Activated naive CD4-positive, alpha-beta T cell treated with anti-CD3 and anti-CD28 coated beads for 36 hours (primary cell): ENCODE measurements around the gene MMP13. TPM values are rescaled to one million over a fixed set of nuclear protein-coding genes. Genes with fewer than 3 reads are reported as not detected.
"Not testable (repeated sequence)": the region's sequence is repeated elsewhere in the genome, so short reads cannot be mapped to it uniquely, and the experiment has no call there.

Experiments
- CTCF ChIA-PET: fragments of 350-600 bp; sonication (Branson Sonifier 250); formaldehyde crosslinking; loops from one replicate; lab custom pipeline; 2021; ENCODE audit warnings: antibody characterized with exemption; lab: Charles Lee
- DNase-seq: peaks from one replicate; pipeline ENCODE4 v3.0.0-alpha.2; 2020
- H3K27ac Mint-ChIP-seq: one replicate; pipeline ENCODE4 v1.8.0; 2021; ENCODE audit warnings: mild to moderate bottlenecking, mixed read lengths
- H3K27me3 Mint-ChIP-seq: one replicate; pipeline ENCODE4 v1.8.0; 2021; ENCODE audit warnings: low read depth, mixed read lengths
- H3K36me3 Mint-ChIP-seq: one replicate; pipeline ENCODE4 v1.8.0; 2021; ENCODE audit warnings: low read depth, mixed read lengths
- H3K4me1 Mint-ChIP-seq: one replicate; pipeline ENCODE4 v1.8.0; 2021; ENCODE audit warnings: low read depth, mixed read lengths
- H3K4me3 Mint-ChIP-seq: one replicate; pipeline ENCODE4 v1.8.0; 2021; ENCODE audit warnings: mild to moderate bottlenecking, moderate library complexity, mixed read lengths
- H3K9me3 Mint-ChIP-seq: one replicate; pipeline ENCODE4 v1.8.0; 2021; ENCODE audit warnings: mixed read lengths
- intact Hi-C: fragments of 100-400 bp; cut with micrococcal nuclease; formaldehyde crosslinking; loops from one replicate; pipeline ENCODE4 v1.15.1; 2023
- total RNA-seq, 2 experiments: library from RNA; stranded (reverse); gene quantifications; one replicate each; pipeline ENCODE4 v1.2.3, GENCODE V29; 2021

MMP13 gene
- total RNA-seq, 2 experiments from 2014 or later: not detected

DNA sequence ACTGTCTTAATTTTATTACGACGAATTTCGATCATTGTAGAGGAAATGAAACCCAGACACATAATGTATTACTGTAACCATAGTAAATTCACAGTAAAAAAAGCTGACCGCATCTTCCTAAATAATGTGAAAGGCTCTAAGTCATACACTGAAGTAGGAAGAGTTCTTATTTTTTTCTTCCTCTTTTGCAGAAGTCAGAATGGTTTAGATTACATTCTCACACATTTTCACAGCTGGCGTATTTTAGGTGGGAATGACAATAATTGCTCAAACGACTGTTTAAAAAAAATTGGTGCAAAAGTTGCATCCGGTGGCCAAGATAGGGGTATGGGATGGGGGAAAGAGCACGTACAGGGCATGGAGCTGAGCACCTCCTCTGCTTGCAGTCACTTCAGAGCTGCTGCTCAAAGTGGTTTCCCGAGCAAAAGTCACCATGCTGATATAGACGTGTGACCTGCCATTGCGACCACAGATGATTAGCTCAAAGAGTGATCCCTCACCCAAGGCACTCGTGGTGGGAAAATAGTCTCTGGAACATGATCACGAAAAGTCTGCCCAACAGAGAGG, 35.3 kb downstream of the MMP13 start:
- Mint-ChIP-seq H3K27ac (no peak overlapping the region), H3K27me3 (peaks cover 22% of the 10 kb centered on the region), H3K4me1 (peaks cover 5% of the 10 kb centered on the region), H3K36me3 (no peaks in the 10 kb centered on the region), H3K9me3 (no peaks in the 10 kb centered on the region), H3K4me3 (no peak overlapping the region)
- CTCF ChIA-PET: interaction anchor here (0.9 to 3.3 kb wide), 2 partner anchors 9 to 20 kb away, joined by 3 to 16 read pairs; no protein-coding TSS in a partner anchor
- no peak for DNase-seq
- intact Hi-C loops: no loop called here

DNA sequence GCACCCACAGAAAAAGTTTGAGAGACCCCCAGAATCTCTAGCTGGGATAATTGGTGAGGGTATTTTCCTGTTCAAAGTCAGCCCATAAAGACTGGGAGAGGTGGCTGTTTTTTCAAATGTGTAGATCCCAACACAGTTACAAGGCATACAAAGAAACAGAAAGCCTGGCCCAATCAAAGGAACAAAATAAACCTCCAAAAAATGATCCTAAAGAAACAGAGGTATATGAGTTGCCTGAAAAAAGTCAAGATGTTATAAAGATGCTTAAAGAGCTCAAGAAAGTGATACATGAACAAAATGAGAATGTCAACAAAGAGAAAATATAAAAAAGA, 40.5 kb downstream of the MMP13 start:
- H3K9me3 Mint-ChIP-seq: no peaks in the 10 kb centered on the region
- no peak for DNase-seq
- peaks cover under 1% of the 10 kb centered on the region for H3K4me1 Mint-ChIP-seq
- CTCF ChIA-PET: interaction anchor here (0.7 to 2.0 kb wide), 7 partner anchors 12 to 142 kb away, joined by 3 to 12 read pairs (median 3); no protein-coding TSS in a partner anchor
- intact Hi-C loops: loop anchor here (2.0 to 10.0 kb wide), 2 partner anchors 270 to 686 kb away; no protein-coding TSS in a partner anchor
- H3K36me3 Mint-ChIP-seq: no peaks in the 10 kb centered on the region
- peaks cover 11% of the 10 kb centered on the region for H3K27me3 Mint-ChIP-seq
- H3K4me3 Mint-ChIP-seq: no peak overlapping the region
- H3K27ac Mint-ChIP-seq: no peak overlapping the region

DNA sequence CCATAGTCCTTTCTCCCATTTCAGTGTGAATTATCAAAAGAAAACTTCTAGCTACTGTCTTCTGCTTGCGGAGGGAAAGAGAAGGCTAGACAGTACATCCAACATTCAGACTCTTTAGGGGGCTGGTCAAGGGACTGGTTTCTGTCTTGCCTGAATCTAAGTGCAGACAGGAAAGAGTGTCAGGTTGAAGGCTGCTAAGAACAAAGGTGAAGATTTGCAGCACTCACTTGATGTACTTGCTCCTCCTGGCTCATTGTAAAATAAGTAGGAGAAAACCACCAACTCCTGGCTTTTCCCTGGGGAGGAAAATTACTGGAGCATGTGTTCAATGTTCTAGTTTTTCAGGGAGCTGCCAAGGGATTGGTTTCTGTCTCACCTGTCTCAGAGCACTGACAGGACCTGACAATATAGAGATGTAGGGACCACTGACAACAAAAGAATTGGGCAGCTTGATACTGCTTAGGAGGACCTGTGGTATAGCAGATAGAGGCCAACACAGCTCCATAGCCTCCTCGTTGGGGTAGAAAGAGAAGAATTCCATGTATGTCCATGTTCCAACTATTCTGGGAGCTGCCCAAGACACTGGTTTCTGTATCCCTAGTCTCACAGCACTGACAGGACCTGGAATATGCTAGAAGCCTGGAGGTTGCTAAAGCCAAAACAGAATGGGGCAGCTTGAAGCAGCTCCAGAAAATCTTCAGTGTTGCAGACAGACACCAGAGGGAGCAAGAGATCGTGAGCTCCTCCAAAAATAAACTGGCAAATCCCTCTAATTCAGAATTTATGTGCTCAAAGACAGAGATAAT, 41.1 kb downstream of the MMP13 start:
- no peaks in the 10 kb centered on the region for H3K9me3 Mint-ChIP-seq
- intact Hi-C loops: loop anchor here (1.0 to 10.0 kb wide), 4 partner anchors 27 to 686 kb away; no protein-coding TSS in a partner anchor
- H3K27ac Mint-ChIP-seq: no peak overlapping the region
- CTCF ChIA-PET: interaction anchor here (0.7 to 2.0 kb wide), 8 partner anchors 11 to 143 kb away, joined by 3 to 12 read pairs (median 3); no protein-coding TSS in a partner anchor
- DNase-seq: peak; percentile 30
- no peak overlapping the region for H3K4me3 Mint-ChIP-seq
- no peaks in the 10 kb centered on the region for H3K36me3 Mint-ChIP-seq
- H3K27me3 Mint-ChIP-seq: peaks cover 11% of the 10 kb centered on the region
- no peaks in the 10 kb centered on the region for H3K4me1 Mint-ChIP-seq

DNA sequence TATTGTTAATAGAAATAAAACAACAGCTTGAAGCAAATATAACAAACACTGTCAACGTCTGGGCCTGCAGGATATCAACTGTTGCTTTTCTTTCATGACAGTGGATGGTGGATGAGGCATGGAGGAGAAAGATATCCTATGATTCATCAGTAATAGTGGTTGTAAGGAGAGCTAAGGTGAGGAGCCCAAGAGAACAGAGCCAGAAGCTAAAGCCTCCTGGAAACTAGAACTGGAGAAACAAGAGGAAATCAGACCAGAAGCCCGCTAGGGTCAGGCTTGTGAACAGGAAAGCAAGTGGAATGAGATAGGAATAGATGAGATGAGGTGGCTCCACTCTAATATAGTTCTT, 43.1 kb downstream of the MMP13 start:
- H3K4me1 Mint-ChIP-seq: no peaks in the 10 kb centered on the region
- no peak overlapping the region for H3K4me3 Mint-ChIP-seq
- no peaks in the 10 kb centered on the region for H3K9me3 Mint-ChIP-seq
- DNase-seq: no peak
- H3K27me3 Mint-ChIP-seq: no peaks in the 10 kb centered on the region
- no peak overlapping the region for H3K27ac Mint-ChIP-seq
- H3K36me3 Mint-ChIP-seq: no peaks in the 10 kb centered on the region
- CTCF ChIA-PET: interaction anchor here (0.6 to 1.2 kb wide), 2 partner anchors 28 to 1252 kb away, joined by 5 read pairs; no protein-coding TSS in a partner anchor
- intact Hi-C loops: loop anchor here (10.0 kb wide), 1 partner anchor 272 kb away; no protein-coding TSS in a partner anchor

DNA sequence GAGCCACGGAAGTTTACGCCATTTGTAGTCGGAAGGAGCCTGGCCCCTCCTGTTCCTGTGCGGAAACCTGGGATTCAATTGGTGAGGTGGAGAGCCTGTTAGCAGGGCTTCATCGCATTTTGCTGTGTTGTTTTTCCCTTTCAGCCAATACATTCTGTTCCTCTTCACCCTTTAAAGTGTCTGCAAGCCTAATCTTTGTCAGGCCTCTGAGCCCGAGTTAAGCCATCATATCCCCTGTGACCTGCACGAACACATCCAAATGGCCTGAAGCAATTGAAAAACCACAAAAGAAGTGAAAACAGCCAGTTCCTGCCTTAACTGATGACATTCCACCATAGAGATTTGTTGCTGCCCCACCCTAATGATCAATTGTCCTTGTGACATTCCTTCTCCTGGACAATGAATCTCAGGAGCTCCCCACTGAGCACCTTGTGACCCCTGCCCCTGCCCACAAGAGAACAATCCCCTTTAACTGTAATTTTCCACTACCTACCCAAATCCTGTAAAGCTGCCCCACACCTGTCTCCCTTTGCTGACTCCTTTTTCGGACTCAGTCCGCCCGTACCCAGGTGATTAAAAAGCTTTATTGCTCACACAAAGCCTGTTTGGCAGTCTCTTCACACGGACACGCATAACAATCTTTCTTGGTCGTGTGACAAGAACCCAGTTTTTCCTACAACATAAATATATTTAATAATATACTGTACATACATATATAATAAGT, 43.6 kb downstream of the MMP13 start:
- no peaks in the 10 kb centered on the region for H3K4me1 Mint-ChIP-seq
- H3K36me3 Mint-ChIP-seq: no peaks in the 10 kb centered on the region
- H3K4me3 Mint-ChIP-seq: no peak overlapping the region
- CTCF ChIA-PET: interaction anchor here (0.6 to 1.6 kb wide), 3 partner anchors 8 to 1252 kb away, joined by 3 to 5 read pairs (median 5); no protein-coding TSS in a partner anchor
- no peaks in the 10 kb centered on the region for H3K27me3 Mint-ChIP-seq
- intact Hi-C loops: loop anchor here (10.0 kb wide), 1 partner anchor 273 kb away; no protein-coding TSS in a partner anchor
- H3K9me3 Mint-ChIP-seq: no peaks in the 10 kb centered on the region
- H3K27ac Mint-ChIP-seq: no peak overlapping the region
- DNase-seq: no peak

DNA sequence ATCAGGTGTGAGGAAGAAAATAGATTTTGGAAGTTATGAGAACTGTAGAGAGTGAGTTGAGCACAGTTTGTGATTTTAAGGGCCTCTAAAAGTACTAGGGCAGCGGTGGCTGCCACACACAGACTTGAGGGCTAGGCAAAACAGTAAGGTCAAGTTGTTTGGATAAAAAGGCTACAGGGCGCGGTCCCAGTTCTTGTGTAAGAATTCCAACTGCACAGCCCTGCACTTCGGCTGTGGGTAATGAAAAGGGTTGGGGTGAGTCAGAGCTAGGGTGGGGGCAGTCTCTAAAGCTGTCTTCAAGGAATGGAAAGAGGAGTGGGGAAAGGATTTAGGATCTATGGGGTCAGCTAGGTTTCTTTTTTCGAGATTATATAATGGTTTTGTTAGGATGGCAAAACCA, 49.7 kb downstream of the MMP13 start:
- H3K9me3 Mint-ChIP-seq, intact Hi-C loops, H3K4me1 Mint-ChIP-seq, H3K36me3 Mint-ChIP-seq, CTCF ChIA-PET, H3K27me3 Mint-ChIP-seq, H3K27ac Mint-ChIP-seq, DNase-seq, H3K4me3 Mint-ChIP-seq: not testable (repeated sequence)

DNA sequence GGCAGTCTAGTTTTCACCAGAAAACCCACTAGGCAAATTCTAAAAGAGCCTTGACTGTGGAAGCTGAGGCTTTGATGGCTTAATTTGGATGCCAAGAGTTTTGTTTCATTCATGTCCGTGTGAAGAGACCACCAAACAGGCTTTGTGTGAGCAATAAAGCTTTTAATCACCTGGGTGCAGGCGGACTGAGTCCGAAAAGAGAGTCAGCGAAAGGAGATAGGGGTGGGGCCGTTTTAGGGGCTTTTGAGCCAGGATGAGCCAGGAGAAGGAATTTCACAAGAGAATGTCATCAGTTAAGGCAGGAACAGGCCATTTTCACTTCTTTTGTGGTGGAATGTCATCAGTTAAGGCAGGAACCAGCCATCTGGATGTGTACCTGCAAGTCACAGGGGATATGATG, 51.6 kb downstream of the MMP13 start:
- DNase-seq, H3K27me3 Mint-ChIP-seq, H3K4me3 Mint-ChIP-seq, intact Hi-C loops, H3K36me3 Mint-ChIP-seq, H3K9me3 Mint-ChIP-seq, H3K27ac Mint-ChIP-seq, H3K4me1 Mint-ChIP-seq, CTCF ChIA-PET: not testable (repeated sequence)

DNA sequence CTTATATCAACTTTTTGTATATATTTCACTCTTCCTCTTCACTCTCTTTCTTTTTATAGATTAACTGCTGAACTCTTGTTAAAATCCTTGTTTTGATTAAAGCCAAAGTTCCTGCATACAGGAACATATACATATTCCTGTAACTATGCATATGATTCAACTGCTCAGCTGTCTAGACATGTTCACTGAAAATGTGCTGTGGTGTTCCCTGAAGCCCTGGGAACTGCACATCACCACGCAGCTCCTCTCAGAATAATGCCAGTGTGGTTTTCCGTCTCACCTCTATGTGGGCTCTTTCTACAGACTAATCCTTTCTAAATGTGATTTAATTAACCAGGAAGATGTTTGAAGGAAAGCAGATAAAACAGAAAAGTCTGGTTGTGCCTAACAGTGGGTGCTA, 55.2 kb downstream of the MMP13 start:
- Mint-ChIP-seq H3K27ac (no peak overlapping the region), H3K36me3 (no peaks in the 10 kb centered on the region), H3K4me1 (no peaks in the 10 kb centered on the region), H3K9me3 (no peaks in the 10 kb centered on the region), H3K27me3 (peaks cover 3% of the 10 kb centered on the region), H3K4me3 (no peak overlapping the region)
- no peak for DNase-seq
- CTCF ChIA-PET: interaction anchor here (0.6 kb wide), 1 partner anchor 985 kb away, joined by 4 read pairs; the partner anchor contains the start of gene CEP126
- intact Hi-C loops: no loop called here

Other genes starting within 250 kb of the MMP13 start
- gene MMP27, start 250.0 kb downstream of the MMP13 start, total RNA-seq: not detected
- not detected for gene MMP8, start 230.8 kb downstream of the MMP13 start, total RNA-seq
- gene MMP10, start 175.1 kb downstream of the MMP13 start, total RNA-seq: not detected
- gene MMP1, start 157.6 kb downstream of the MMP13 start, total RNA-seq: not detected
- not detected for gene MMP3, start 112.1 kb downstream of the MMP13 start, total RNA-seq
- gene MMP12, start 80.8 kb downstream of the MMP13 start, total RNA-seq: not detected
- gene DCUN1D5, start 136.4 kb upstream of the MMP13 start, total RNA-seq: 10 to 100 TPM; 52.6 to 58.4 TPM
- 1 to 10 TPM; 1.9 to 2.8 TPM for gene DYNC2H1, start 153.7 kb upstream of the MMP13 start, total RNA-seq